WTC11 (cell line): ENCODE data around the gene UGT1A5.

Experiments
- AR ChIP-seq: fragments of 250-450 bp; sonication (Bioruptor Pico); IDR thresholded peaks from 2 replicates; pipeline ENCODE4 v1.9.0; 2021; ENCODE audit warnings: mild to moderate bottlenecking
- ATF3 ChIP-seq: sonication (generic); formaldehyde crosslinking; conservative IDR thresholded peaks from 2 replicates; pipeline ENCODE4 v1.8.1; 2022; ENCODE audit warnings: mild to moderate bottlenecking, missing genetic modification reagents
- CTCF ChIP-seq: fragments of 200-600 bp; IDR thresholded peaks from 2 replicates; pipeline ENCODE4 v1.8.0; 2022; ENCODE audit warnings: antibody characterized with exemption
- E2F5 ChIP-seq: sonication (generic); formaldehyde crosslinking; IDR thresholded peaks from 2 replicates; pipeline ENCODE4 v1.8.1; 2022; ENCODE audit warnings: mild to moderate bottlenecking, moderate library complexity, missing genetic modification reagents
- HMGXB4 ChIP-seq: sonication (generic); formaldehyde crosslinking; IDR thresholded peaks from 2 replicates; pipeline ENCODE4 v1.8.1; 2023; ENCODE audit warnings: mild to moderate bottlenecking, moderate library complexity, missing genetic modification reagents
- NR1H2 ChIP-seq: sonication (generic); formaldehyde crosslinking; IDR thresholded peaks from 2 replicates; pipeline ENCODE4 v1.9.0; 2021; ENCODE audit warnings: mild to moderate bottlenecking, moderate library complexity, missing genetic modification reagents
- ZNF232 ChIP-seq: sonication (generic); formaldehyde crosslinking; IDR thresholded peaks from 2 replicates; pipeline ENCODE4 v1.8.0; 2022; ENCODE audit warnings: mild to moderate bottlenecking, missing genetic modification reagents
- ZNF281 ChIP-seq: sonication (generic); formaldehyde crosslinking; IDR thresholded peaks from 2 replicates; pipeline ENCODE4 v1.8.0; 2023; ENCODE audit warnings: mild to moderate bottlenecking, missing genetic modification reagents

- peak; percentile 80 for TF ChIP-seq CTCF
- TF ChIP-seq AR (CRISPR knock-in tag) = no peak
- TF ChIP-seq E2F5 (CRISPR knock-in tag) = no peak
- no peak for TF ChIP-seq NR1H2 (CRISPR knock-in tag)
- TF ChIP-seq ZNF232 (CRISPR knock-in tag) = no peak
- TF ChIP-seq HMGXB4 = no peak
- TF ChIP-seq ATF3 (CRISPR knock-in tag) = no peak
- no peak for TF ChIP-seq ZNF281 (CRISPR knock-in tag)
Observed at GRCh38 chr2:233711312-233712008, 1.2 kb upstream of the UGT1A5 start.
